GM12891 (cell line): ENCODE data around the gene ZIC1.

Experiments
- POLR2A ChIP-seq: IDR thresholded peaks from 2 replicates; pipeline ENCODE4 v1.6.1; 2011; ENCODE audit warnings: low read depth, low read length, control low read depth
- POLR2AphosphoS5 ChIP-seq: IDR thresholded peaks from 2 replicates; pipeline ENCODE4 v1.6.1; 2011; ENCODE audit warnings: low read depth, low read length, control low read depth
- POU2F2 ChIP-seq: IDR thresholded peaks from 2 replicates; pipeline ENCODE4 v1.6.1; 2011; ENCODE audit warnings: low read depth, mild to moderate bottlenecking, control low read depth, low read length, moderate library complexity
- SPI1 ChIP-seq: IDR thresholded peaks from 2 replicates; pipeline ENCODE4 v1.6.1; 2011; ENCODE audit warnings: low read depth, low read length, control low read depth
- TAF1 ChIP-seq: IDR thresholded peaks from 2 replicates; pipeline ENCODE4 v1.6.1; 2011; ENCODE audit warnings: low read depth, low read length, control low read depth

DNA sequence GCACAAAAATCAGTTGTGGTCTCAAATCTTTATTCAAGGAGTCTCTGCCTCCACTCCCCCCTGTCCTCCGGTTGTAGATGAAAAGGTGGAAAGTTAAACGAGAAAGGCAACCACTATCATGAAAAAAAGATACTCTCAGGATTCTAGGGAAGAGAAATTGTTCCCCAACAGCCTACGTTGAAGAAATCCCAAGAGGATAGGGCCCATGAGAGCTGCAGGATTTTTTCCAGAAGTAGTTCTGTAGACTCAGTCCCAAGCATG is 14.3 kb downstream of the ZIC1 start:
- TF ChIP-seq POLR2AphosphoS5 (no peak), POLR2A (no peak), TAF1 (no peak), SPI1 (no peak), POU2F2 (no peak)
